ENCODE results near the gene MYEF2.

The MYEF2 gene

DNA sequence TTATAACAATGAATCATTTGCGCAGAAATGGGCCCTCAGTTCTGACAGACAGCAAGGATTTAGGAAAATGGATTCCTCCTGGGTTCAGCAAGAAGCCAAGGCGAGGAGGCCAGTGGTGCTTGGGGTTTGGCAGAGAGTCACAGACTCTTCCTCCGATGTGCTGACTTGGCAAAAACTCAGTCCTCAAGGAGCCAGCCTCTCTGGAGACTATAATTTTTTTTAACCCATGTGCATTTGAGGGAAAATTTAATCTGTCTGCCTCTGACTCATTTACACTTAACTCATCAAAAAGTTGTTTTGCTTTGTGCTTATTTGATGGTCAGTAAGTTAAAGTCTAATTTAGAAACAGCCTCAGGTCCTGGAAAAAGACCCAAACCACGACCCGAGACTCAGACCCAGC, 91.5 kb downstream of the MYEF2 start:
- Mint-ChIP-seq H3K9me3 (no peaks in the 10 kb centered on the region), H3K36me3 (ENCODE audit: low read depth) (no peaks in the 10 kb centered on the region), H3K27me3 (peaks cover 2% of the 10 kb centered on the region), H3K4me3 (no peak overlapping the region), H3K4me1 (no peaks in the 10 kb centered on the region), H3K27ac (no peak overlapping the region)
- ATAC-seq: no peak
- DNase-seq: no peak

- Mint-ChIP-seq H3K27me3 (peaks cover 2% of the 10 kb centered on the region), H3K27ac (no peak overlapping the region), H3K4me1 (no peaks in the 10 kb centered on the region), H3K9me3 (no peaks in the 10 kb centered on the region), H3K4me3 (no peak overlapping the region), H3K36me3 (ENCODE audit: low read depth) (no peaks in the 10 kb centered on the region)
- ATAC-seq (no peak), DNase-seq (no peak)
Measured at GRCh38 chr15:48086133-48086532, 92.0 kb downstream of the MYEF2 start.

- ATAC-seq (no peak), DNase-seq (no peak)
- Mint-ChIP-seq H3K4me1 (no peaks in the 10 kb centered on the region), H3K27ac (no peak overlapping the region), H3K9me3 (no peaks in the 10 kb centered on the region), H3K4me3 (no peak overlapping the region), H3K36me3 (ENCODE audit: low read depth) (no peaks in the 10 kb centered on the region), H3K27me3 (peaks cover 2% of the 10 kb centered on the region)
Measured at GRCh38 chr15:48085591-48085930, 92.5 kb downstream of the MYEF2 start.

- no peak for DNase-seq
- no peaks in the 10 kb centered on the region for H3K4me1 Mint-ChIP-seq
- H3K9me3 Mint-ChIP-seq: no peaks in the 10 kb centered on the region
- H3K36me3 Mint-ChIP-seq (ENCODE audit: low read depth): no peaks in the 10 kb centered on the region
- ATAC-seq: no peak
- H3K27me3 Mint-ChIP-seq: peaks cover 2% of the 10 kb centered on the region
- H3K27ac Mint-ChIP-seq: no peak overlapping the region
- H3K4me3 Mint-ChIP-seq: no peak overlapping the region
Measured at GRCh38 chr15:48084759-48085590, 93.1 kb downstream of the MYEF2 start.

Measured in activated naive CD8-positive, alpha-beta T cell treated with anti-CD3 and anti-CD28 coated beads, Interleukin-2, amount 50 U/mL, for 24 hours (primary cell).